ENCODE results near the gene ALDH3B2.
"Not testable (repeated sequence)": the region's sequence is repeated elsewhere in the genome, so short reads cannot be mapped to it uniquely, and the experiment has no call there.

Gene ALDH3B2

DNA sequence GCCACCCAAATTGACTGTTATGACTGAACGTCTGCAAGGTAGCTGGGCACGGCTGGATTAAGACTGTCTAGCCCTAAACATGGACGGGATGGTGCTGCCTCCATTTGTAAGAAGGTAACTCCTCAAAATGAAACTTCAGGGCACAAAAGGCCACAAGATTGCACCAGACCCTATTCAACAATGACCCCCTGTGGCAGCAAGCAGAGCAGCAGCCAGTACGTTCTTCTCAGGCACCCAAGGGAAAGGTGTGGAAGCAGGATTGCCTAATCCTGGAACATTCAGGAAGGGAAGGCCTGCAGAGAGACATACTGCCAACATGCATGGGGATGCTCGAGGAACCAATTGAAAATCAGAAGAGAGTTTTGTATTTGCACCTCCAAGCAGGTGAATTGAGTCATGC lies 30.4 kb downstream of the ALDH3B2 start:
- Mint-ChIP-seq H3K27ac (no peak overlapping the region), H3K4me3 (no peak overlapping the region), H3K9me3 (no peaks in the 10 kb centered on the region), H3K36me3 (peaks cover 7% of the 10 kb centered on the region), H3K4me1 (peaks cover 27% of the 10 kb centered on the region)
- DNase-seq (ENCODE audit: low spot score in 2 of 2) (no peak), ATAC-seq (no peak)

DNA sequence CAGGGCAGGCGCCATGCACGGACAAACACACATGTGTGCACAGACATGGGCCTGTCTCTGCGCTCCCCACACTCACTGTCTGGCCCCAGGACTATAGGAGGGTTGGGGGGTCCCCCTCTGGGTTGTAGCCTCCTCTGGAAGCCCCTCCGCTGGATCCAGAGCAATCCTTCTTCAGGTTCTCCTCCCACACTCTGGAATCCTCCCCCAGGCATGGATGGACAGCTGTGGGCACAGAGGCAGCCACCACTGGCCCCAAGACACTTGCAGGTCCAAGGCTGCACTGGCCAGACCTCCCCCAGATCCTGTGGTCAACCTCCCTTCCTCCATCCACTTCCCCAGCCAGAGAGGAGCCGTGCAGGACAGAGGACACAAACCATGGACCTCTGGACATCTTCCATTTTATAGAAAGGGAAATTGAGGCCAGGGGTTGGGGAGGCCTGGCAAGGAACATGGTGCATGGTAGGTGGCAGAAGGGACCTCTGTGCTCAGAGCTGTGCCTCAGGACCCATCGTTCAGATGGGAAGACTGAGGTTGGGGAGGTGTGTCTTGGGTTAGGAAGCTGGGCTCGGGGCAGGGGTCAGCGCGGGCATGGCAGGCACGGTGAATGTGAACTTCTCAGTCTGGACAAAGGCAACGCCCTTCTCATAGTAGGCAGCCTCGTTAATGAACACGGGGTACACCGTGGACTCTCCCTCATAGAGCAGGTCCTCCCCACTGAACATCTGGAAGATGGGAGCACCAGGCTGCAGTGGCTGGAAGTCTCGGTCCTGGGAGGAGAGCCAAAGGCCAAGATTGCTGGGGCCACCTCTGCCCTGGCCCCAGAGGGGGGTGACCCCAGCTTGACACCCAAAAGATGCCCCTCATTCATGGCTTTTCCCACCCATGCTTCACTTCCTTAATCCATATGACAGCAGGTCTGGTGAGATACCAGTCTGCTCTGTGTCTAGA lies 32.0 kb downstream of the ALDH3B2 start:
- Mint-ChIP-seq H3K27ac (no peak overlapping the region), H3K4me3 (no peak overlapping the region), H3K9me3 (no peaks in the 10 kb centered on the region), H3K4me1 (peaks cover 17% of the 10 kb centered on the region), H3K36me3 (peaks cover 7% of the 10 kb centered on the region)
- DNase-seq (ENCODE audit: low spot score in 2 of 2) (no peak), ATAC-seq (no peak)

DNA sequence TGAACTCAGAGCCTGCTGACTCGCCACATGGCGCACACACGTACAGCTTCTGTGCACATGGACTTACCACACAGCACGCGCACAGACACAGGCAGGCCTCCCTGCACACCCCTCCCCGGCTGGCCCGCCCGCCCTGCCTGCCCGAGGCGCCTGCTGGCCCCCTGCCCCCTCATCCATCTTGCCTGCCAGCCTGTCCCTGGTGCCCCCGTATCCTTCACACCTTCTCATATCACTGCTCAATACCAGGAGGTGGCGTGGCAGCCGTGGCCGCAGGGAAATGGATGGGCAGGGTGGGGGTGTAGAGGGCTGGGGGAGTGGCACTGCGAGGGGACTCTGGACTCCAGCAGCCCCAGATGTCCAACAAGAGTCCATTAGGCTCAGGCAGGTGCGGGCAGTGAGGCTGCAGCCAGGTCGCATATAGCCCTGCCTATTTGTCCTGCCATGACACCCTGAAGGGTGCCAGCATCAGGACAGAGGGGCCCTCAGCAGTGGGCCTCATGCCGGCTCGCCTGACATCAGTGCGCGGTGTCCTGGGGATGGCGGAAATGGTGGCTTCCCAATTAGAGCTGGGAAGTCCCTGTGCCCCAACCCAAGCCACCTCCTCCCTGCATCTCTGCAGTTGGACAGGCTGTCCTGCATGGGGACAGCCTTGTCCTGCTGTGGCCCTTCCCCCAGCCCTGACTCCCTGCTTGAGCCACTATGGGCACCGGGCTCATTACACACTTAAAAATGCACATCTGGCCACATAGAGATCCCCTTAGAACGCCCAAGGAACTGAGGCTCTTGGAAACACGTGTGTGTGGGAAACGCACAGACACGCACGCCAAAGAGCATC lies 32.9 kb downstream of the ALDH3B2 start:
- ATAC-seq (no peak), DNase-seq (ENCODE audit: low spot score in 2 of 2) (no peak)
- H3K4me1 Mint-ChIP-seq, result peaks cover 9% of the 10 kb centered on the region
- H3K27ac Mint-ChIP-seq, result no peak overlapping the region
- H3K9me3 Mint-ChIP-seq, result no peaks in the 10 kb centered on the region
- no peak overlapping the region for H3K4me3 Mint-ChIP-seq
- H3K36me3 Mint-ChIP-seq, result peaks cover 6% of the 10 kb centered on the region

DNA sequence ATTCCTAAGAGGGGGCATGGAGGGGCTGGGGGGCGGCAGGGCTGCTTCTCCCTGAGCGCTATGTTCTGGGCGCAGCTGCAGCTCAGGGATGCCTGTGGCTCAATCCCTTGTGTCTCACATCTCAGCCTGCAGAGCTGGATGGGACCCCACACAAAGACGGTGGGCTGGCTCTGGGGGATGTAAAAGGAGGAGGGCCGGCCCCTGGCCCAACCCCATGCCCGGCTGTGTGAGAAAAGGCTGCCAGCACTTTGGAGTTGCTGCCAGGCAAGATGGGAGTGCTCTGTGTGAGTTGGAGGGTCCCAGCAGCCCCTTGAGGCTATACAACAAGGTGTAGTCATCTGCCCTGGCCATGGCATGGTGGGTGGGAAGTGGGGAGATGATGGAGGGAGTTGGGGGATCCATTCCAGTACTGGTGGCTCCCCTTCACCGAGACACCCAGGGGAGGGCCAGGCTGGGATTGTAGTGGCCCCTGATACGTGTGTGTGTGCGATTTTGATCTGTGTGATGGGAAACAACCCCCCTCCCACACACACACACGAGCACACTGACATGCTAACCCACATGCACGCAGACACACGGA lies 33.6 kb downstream of the ALDH3B2 start:
- peaks cover 2% of the 10 kb centered on the region for H3K4me1 Mint-ChIP-seq
- no peak for ATAC-seq
- no peak overlapping the region for H3K4me3 Mint-ChIP-seq

DNA sequence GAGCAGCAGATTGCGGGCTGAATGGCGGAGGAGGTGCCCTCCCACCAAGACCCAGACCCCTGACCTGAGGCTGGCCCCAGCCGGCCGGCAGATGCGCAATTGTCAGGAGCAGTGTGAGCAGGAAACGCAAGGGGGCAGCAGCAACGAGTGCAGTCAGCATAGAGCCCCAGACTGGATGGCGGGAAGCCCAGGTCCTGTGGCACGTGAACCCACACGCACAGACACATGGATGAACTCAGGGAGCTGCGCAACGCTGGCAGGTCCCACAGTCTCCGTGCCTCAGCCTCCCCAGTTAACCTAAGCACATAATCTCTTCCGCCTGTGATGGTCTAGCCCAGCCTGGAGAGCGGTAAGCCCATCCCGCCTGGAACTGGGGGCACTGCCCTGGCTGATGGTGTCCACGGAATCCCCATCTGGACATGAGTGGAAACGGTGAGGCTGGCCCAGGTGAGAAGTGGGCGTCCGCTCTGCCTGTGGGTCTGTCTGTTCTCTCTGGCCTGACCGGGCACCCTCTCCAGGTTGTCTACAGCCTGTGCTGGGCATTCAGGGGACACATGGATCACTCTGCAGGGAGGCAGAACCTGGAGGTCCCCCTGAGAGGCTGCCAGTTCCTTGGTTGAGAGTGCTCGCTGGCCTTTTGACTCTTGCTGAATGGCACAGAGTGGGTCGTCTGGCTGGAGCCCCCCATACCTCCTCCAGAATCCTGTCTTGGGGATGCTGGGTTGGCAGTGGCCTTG lies 34.2 kb downstream of the ALDH3B2 start:
- no peaks in the 10 kb centered on the region for H3K9me3 Mint-ChIP-seq
- H3K27ac Mint-ChIP-seq, result no peak overlapping the region
- no peak overlapping the region for H3K4me3 Mint-ChIP-seq
- no peaks in the 10 kb centered on the region for H3K4me1 Mint-ChIP-seq
- no peak for DNase-seq (ENCODE audit: low spot score in 2 of 2)
- H3K36me3 Mint-ChIP-seq, result no peaks in the 10 kb centered on the region
- ATAC-seq, result peak; percentile 80

More for the DNA sequence above, 33.6 kb downstream of the ALDH3B2 start:
- Mint-ChIP-seq H3K27ac (no peak overlapping the region), H3K36me3 (no peaks in the 10 kb centered on the region), H3K9me3 (no peaks in the 10 kb centered on the region)
- no peak for DNase-seq (ENCODE audit: low spot score in 2 of 2)

DNA sequence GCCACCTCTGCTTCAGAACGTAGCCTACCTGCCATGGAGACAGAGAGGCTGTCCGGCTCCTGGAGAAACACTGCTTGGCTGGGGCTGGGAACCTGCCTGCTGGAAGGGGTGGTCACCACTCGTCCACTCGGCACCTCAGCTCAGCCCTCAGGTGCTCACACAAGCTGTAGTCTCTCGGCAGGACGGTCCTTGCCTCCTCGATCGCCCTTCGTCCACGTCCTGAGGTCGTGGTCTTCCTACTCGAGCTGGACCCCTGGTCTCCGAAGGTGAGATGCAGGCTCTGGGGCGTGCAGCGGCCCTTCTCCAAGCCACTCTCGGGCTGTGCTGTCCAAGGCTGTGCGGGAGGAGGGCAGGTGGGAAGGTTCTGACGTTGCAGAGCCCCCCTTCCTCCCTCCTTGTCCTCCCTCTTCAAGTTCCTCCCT lies 35.0 kb downstream of the ALDH3B2 start, which contains the start of gene TBX10:
Gene TBX10, minus strand, starts transcription at position 326 of the 422 bp plus-strand sequence. Its CDS starts 291 bp downstream, at position 35.
- no peak within 1 kb of the TSS for H3K27ac Mint-ChIP-seq

DNA sequence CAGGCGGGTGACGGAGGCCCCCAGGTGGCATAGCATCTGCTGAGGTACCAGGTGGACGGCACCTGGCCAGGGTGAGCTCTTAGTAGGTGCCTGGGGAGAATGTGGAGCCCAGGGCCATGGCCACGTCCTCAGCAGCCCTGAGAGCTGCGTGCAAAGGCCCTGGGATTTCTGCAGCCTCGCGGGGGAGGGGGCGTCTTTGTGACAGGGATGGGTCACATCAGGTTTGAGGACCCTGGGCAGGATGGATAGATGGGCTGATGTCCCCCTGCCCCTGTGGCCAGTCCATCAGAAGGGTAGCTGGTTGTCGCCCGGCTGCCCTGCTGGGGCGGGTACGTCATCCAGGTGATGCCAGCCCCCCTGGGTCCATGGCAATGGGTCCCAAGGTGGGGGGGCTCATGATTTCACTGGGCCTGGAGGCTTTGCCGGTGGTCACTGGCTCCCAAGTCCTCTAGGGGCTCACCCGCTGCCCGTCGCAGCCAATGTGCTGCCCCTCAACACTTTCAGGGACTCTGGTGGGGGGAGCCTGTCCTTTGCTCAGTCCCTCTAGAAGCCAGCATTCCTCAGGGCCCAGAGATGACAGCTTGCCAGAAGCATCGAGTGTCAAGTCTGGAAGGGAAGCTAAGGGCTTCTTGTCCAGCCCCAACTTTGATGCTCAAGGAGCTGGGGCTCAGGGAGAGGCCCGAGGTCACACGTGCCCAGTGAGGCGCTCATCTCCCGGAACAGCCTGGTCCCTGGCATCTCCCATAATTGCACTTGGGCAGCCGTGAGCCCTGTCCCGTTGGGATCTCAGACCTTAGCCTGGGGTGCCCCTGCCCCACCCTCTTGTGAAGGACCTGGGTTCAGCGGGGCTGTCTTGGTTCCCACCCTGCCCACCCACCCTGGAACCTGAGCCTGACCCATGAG lies 35.6 kb downstream of the ALDH3B2 start:
- H3K9me3 Mint-ChIP-seq, result no peaks in the 10 kb centered on the region
- no peak overlapping the region for H3K4me3 Mint-ChIP-seq
- DNase-seq (ENCODE audit: low spot score in 2 of 2) (no peak), ATAC-seq (no peak)
- H3K27ac Mint-ChIP-seq, result no peak overlapping the region
- H3K4me1 Mint-ChIP-seq, result no peaks in the 10 kb centered on the region
- no peaks in the 10 kb centered on the region for H3K36me3 Mint-ChIP-seq

More for the DNA sequence above, 35.0 kb downstream of the ALDH3B2 start, which contains the start of gene TBX10:
- ATAC-seq (no peak), DNase-seq (ENCODE audit: low spot score in 2 of 2) (no peak)
- Mint-ChIP-seq H3K9me3 (no peaks in the 10 kb centered on the region), H3K36me3 (no peaks in the 10 kb centered on the region), H3K4me3 (no peak within 1 kb of the TSS), H3K4me1 (no peaks in the 10 kb centered on the region)

DNA sequence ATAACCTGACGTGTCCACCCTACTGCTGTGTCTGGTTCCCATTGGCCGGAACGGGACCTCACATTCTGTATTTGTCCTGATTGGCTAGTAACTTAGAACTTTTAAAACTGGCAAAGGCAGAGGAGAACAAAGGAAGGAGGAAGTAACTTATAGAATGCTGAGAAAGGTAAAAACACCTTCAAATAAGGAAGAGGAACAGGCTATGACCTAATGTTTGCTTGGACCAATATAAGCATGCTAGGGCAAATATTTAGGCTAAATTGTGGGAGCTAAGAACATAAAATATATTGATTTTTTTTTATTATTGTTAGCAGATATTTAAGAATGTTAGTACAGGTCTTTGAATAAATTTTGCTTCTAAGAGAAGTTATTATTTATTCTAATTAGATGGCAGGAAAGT lies 37.0 kb downstream of the ALDH3B2 start:
- not testable (repeated sequence) for H3K4me1 Mint-ChIP-seq; H3K36me3 Mint-ChIP-seq; DNase-seq (ENCODE audit: low spot score in 2 of 2); H3K9me3 Mint-ChIP-seq; H3K27ac Mint-ChIP-seq; H3K4me3 Mint-ChIP-seq; ATAC-seq

DNA sequence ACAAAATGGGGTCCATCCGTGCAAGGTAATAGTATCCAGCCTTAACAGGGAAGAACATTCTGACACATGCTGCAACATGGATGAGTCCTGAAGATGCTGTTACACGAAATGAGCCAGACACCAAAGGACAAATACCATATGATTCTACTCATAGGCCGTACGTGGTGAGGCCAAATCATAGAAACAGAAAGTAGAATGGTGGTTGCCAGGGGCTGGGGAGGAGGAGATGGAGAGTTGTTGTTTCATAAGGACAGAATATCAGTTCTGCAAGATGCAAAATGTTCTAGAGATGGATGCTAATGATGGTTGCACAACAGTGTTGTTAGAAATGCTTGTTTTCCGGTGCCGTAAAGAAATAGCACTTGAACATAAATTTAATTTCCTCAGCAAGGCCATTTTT lies 37.5 kb downstream of the ALDH3B2 start:
- H3K27ac Mint-ChIP-seq, result no peak overlapping the region
- ATAC-seq (no peak), DNase-seq (ENCODE audit: low spot score in 2 of 2) (no peak)
- no peaks in the 10 kb centered on the region for H3K9me3 Mint-ChIP-seq
- H3K36me3 Mint-ChIP-seq, result no peaks in the 10 kb centered on the region
- no peak overlapping the region for H3K4me3 Mint-ChIP-seq
- H3K4me1 Mint-ChIP-seq, result peaks cover 2% of the 10 kb centered on the region

DNA sequence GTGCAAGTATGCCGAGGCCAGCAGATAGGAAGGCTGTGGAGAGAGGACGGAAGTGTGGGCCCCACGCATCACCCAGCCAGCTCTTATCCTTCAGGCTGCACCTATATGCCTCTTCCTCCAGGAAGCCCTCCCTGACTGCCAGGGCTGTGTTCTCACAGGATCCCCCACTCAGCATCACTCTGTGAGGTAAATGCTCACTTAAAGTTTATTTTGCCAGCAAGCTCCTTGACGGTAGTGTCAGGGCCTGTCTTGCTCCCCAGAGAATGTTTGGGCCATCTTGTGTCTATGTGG lies 39.2 kb downstream of the ALDH3B2 start:
- DNase-seq (ENCODE audit: low spot score in 2 of 2) (no peak), ATAC-seq (no peak)
- no peak overlapping the region for H3K4me3 Mint-ChIP-seq
- H3K4me1 Mint-ChIP-seq, result peaks cover 13% of the 10 kb centered on the region
- H3K27ac Mint-ChIP-seq, result no peak overlapping the region
- no peaks in the 10 kb centered on the region for H3K9me3 Mint-ChIP-seq
- H3K36me3 Mint-ChIP-seq, result peaks cover 5% of the 10 kb centered on the region

DNA sequence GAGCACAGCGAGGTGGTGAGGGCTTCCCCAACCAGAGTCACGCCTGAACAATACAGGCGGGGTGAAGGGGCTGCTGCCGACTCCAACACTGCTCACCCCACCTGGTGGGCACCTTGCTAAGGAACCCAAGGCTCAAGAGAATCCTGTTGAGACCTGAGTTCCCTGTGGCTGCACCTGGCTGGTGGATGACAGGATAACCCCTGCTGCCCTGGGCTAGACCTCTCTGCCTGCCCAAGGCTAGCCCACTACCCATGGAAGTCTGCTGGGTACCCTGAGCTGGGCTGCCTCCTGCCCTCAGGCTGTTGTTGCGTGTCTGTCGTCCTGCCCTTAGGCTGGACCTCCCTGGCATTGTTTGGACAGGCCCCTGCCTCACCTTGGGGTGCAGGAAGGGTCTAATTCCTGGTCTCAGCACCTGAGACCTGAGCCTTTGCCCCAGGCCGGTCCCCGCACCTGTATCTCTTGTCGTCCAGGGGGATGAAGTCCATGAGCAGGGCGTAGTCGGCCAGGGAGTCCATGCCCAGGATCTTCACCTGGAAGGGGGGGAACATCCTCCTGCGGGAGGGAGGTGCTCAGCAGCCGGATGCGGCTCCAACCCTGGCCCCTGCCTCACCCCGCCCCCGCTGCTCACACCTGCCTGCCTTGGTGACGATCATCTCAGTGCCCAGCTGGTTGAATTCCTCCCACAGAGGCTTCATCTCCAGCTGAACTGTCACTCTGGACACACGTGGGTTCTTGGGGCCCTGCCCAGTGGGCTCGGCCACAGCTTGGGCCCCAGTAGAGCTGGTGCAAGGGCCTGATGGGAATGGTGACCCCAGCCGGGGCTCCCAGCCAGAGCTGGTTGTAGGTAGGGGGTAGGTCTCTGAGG lies 39.8 kb downstream of the ALDH3B2 start:
- no peak overlapping the region for H3K4me3 Mint-ChIP-seq
- H3K36me3 Mint-ChIP-seq, result peaks cover 5% of the 10 kb centered on the region
- ATAC-seq, result no peak
- no peak overlapping the region for H3K27ac Mint-ChIP-seq
- no peak for DNase-seq (ENCODE audit: low spot score in 2 of 2)
- H3K9me3 Mint-ChIP-seq, result no peaks in the 10 kb centered on the region
- peaks cover 13% of the 10 kb centered on the region for H3K4me1 Mint-ChIP-seq

DNA sequence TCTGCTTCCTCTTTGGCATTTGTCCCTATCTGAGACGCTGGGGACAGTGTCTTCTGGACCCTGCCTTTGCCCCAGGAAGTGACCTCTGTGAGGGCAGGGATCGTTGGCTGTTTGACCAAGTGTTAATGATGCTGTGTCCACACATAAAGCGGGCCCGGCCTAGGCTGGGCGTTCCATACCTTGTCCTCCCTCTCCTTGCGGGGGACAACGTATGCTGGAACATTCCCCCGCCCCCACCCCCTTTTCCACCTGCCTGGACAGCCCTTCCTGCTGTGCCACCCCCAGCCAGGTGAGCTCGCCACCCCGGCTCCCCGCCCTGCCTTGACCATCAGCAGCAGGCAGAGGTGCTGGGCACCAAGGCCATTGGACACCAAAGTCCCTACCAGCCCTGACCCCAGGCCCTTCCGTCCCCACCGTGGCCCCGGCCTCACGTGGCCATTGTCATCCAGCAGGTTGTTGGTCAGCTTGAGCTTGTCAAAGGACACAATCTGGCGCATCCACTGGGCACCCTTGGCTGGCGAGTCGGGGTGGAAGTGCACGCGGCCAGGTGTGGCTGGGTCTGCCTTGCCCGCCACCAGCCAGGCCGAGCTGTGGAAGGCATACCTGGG lies 40.6 kb downstream of the ALDH3B2 start:
- H3K27ac Mint-ChIP-seq, result no peak overlapping the region
- DNase-seq (ENCODE audit: low spot score in 2 of 2) (no peak), ATAC-seq (no peak)
- H3K36me3 Mint-ChIP-seq, result peaks cover 5% of the 10 kb centered on the region
- no peak overlapping the region for H3K4me3 Mint-ChIP-seq
- peaks cover 13% of the 10 kb centered on the region for H3K4me1 Mint-ChIP-seq
- no peaks in the 10 kb centered on the region for H3K9me3 Mint-ChIP-seq

All from stimulated activated effector memory CD8-positive, alpha-beta T cell treated with anti-CD3 and anti-CD28 coated beads, Interleukin-12 subunit alpha, Interleukin-12 subunit beta, amount 100 ng/mL, for 72 hours (primary cell).